T follicular helper cell (primary cell): ENCODE data around the gene BAZ1A.

Source experiments
- DNase-seq: peaks from one replicate; pipeline ENCODE4 v3.0.0-alpha.2; 2020; ENCODE audit warnings: low read depth
- total RNA-seq, 2 experiments: gene quantifications; one replicate each; lab custom pipeline; 2026; lab: John Stamatoyannopoulos, UW

BAZ1A gene
- 182 to 342 reads per million in 2 experiments for total RNA-seq

GRCh38 chr14:34875031-34875922 lies at the start of gene BAZ1A:
BAZ1A (minus strand) TSS chr14:34875360; CDS start chr14:34874604, 756 bp downstream.
- peak; percentile 15 for DNase-seq

DNA sequence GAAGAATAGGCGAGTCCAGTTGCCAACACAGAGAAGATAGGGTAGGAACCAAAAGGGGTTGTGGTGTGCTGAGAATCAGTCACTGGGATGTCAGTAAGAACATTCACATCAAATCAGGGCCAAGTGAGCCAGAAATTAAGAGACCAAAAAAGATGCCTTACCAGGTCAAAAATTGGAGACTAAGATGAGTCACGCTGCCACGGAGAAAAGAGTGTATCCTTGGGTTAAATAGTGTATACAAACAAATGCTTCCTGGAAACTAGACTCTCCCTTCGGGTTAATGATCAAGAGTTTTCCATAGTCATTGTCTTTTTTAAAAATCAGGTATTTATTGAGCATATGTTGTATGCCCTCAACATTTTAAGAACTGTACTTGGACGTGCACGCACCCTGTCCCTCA lies 45.2 kb upstream of the BAZ1A start:
- no peak for DNase-seq

GRCh38 chr14:34913619-34914018 lies 38.5 kb upstream of the BAZ1A start:
- DNase-seq, result no peak

GRCh38 chr14:34912966-34913365 lies 37.8 kb upstream of the BAZ1A start:
- DNase-seq, result no peak

- no peak for DNase-seq
Observed at GRCh38 chr14:34912182-34912581, 37.0 kb upstream of the BAZ1A start.

- no peak for DNase-seq
Observed at GRCh38 chr14:34911209-34912150, 36.3 kb upstream of the BAZ1A start.

- DNase-seq, result no peak
Observed at GRCh38 chr14:34906287-34906686, 31.1 kb upstream of the BAZ1A start.

DNA sequence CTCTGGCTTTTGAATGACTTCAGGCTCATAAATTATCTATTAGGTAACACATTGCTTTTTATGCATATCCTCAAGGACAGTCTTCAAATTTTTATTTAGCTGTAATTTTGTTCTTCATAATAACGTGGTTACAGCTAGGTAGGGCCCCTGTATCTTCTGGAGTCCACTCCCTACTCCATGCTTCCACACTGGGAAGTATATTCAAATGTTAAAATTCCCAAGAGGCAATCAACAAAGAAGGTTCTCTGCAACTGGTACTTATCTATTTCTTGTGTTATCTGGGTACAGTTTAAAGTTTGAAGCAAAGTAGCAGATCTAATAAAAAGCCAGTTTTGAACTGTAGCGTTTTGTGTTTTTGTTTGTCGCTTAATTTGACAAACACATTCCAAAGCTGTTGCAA lies 20.1 kb upstream of the BAZ1A start:
- DNase-seq, result no peak

GRCh38 chr14:34890937-34891336 lies 15.8 kb upstream of the BAZ1A start:
- DNase-seq, result no peak

DNA sequence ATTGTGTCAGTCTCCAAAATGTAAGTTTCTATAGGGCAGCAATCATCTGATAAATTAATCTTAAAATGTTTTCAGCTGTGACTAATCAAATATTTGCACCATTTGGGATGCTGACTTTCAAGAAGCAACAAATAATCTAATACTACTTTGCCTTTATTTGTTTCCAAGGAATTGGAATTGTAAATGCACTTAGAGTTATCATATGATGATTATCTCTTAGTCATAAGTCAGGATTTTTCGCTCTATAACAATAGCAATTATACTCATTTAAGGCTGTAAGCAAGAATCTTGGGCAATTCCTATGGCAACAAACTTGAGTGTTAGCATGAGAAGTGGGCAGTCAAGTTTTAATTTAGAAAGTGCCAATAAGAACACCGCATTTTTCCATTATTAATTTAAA lies 13.0 kb upstream of the BAZ1A start:
- DNase-seq, result no peak

DNA sequence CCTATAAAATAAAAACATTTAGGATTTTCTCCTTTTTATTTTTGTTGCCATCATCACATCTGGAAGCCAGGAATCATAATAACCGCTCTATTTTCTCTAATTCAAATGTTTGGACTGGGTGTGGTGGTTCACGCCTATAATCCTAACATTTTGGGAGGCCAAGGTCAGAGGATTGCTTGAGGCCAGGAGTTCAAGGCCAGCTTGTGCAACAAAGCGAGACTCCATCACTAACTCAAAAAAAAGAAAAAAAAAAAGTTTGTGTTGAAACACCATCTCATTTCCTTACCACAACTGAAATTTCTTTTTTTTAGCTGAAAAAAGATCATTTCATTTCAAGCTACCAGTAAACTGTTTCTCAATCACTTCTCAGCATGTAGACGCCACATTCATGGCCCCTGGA lies 8.8 kb upstream of the BAZ1A start:
- DNase-seq, result no peak

DNA sequence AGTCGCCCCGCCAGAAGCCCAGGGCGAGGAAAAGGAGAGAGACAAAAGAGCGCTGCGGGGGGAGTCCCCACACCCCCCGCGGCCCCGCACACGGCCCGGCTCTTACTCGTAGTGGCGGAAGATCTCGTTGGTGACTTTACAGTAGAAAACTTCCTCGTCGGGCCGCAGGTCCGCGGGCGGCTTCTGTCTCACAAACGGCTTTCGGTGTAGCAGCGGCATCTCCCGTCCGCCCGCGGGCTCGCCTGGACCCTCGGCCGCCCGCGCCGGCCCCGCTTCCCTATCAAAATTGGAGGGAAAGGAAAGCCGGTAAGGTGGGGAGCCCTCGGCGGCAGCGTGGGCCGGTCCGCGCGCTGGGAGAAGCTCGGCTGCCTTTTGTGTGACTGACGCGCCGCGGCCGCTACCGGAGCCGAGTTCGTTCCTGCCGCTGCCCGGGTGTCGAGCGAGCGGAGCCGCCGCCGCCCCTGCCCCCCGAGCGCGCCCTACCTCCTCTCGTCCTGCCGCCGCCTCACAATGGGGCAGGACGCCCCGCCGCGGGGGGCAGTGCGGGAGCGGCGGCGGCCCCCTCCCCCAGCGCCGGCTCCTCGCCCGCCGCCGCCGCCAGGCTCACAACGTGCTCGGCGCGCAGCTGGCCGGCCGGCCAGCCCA lies 652 bp downstream of the BAZ1A start:
- DNase-seq, result peak; percentile 34

DNA sequence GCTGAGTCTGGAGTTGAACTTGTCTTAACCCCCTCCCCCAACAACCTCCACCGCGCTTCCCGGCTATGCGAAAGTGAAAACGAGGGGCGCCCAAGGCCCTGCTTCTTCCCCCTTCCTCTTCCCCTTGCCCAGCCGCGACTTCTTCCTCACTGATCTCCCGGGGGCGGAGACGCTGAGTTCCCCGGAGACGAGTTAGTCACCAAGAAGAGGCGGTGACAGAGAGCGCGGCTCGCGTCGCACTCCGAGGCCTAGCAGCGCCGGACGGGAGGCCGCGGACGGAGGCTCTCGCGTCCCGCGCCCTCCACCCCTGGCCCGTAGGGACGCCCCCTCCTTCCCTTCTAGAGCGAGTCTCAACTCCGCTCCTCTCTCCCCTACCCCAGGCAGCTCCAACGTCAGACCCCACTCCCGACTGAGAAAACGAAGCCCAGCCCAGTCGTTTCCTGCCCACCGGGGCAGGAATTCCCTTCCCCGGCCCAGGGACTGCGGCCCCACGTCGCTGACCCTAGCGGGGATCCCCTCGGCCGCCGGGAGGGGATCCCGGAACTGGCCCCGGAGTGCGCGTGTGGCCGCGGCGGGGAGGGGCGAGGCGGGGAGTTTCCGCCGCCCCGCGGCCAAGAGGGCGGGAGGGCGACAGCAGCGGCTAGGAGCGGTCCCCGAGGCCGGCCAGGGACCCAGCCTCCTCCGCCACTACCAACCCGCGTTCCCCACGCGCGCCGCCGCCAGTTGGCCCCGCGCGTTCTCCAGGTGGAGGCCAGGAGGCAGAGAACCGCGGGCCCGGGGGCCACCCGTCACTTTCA lies 1.4 kb downstream of the BAZ1A start:
- peak; percentile 76 for DNase-seq

GRCh38 chr14:34872822-34873588 lies 2.2 kb downstream of the BAZ1A start:
- DNase-seq, result peak; percentile 2

DNA sequence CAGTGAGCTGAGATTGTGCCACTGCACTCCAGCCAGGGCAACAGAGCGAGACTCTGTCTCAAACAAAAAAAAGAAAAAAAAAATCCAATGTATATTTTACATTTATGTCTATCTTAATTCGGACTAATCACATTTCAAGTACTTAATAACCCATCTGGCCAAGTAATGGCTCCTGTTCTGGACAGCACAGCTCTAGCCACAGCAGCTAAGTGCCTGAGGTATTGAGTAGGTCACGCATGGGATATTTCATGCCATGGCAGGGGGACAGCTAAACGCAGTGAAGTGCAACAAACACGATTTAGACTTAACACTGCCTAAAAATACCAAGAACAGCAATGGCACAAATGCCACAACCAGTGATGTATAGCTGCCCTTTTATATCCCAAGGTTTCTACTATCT lies 8.0 kb downstream of the BAZ1A start:
- DNase-seq, result no peak

DNA sequence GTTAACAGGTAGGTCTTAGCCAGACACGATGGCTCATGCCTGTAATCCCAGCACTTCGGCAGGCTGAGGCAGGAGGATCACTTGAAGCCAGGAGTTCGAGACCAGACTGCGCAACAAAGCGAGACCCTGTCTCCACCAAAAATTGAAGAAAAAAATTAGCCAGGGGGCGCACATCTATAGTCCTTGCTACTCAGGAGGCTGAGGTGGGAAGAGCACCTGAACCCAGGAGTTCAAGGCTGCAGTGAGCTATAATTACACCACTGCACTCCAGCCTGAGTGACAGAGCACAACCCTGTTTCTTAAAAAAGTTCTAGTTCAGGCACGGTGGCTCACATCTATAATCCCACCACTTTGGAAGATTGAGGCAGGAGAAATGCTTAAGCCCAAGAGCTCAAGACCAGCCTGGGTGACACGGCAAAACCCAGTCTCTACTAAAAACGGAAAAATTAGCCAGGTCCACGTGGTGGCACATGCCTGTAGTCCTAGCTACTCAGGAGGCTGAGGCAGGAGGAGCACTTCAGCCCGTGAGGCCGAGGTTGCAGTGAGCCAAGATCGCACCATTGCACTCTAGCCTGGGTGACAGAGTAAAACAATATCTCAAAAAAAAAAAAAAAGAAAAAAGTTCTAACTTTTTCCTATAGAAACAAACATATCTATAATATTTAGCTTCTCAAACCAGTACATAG lies 9.1 kb downstream of the BAZ1A start:
- DNase-seq, result no peak

DNA sequence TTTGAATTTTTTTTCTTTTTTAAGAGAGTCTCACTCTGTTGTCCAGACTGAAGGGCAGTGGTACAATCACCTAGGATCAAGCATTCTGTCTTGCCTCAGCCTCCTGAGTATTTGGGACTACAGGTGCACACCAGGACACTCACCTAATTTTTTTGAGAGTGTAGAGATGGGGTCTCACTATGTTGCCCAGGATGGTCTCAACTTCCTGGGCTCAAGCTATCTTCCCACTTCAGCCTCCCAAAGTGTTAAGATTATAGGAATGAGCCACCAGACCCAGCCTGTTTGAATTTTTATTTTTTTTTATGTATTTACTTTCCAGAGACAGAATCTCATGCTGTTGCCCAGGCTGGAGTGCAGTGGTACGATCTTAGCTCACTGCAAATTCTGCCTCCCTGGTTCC lies 11.3 kb downstream of the BAZ1A start:
- DNase-seq, result no peak

GRCh38 chr14:34858765-34859164 lies 16.4 kb downstream of the BAZ1A start:
- no peak for DNase-seq

- DNase-seq, result no peak
Observed at GRCh38 chr14:34857689-34858449, 17.3 kb downstream of the BAZ1A start.
